Measurements from ENCODE around the gene MUC5B. TPM values are rescaled to one million over a fixed set of nuclear protein-coding genes. Genes with fewer than 3 reads are reported as not detected.

The MUC5B gene
- total RNA-seq, 3 donors from 2014 or later: 2.0 to 6.9 TPM; not detected in 1

- no peaks in the 10 kb centered on the region for H3K36me3 ChIP-seq
- TF ChIP-seq POLR2AphosphoS5 (IDR thresholded peaks at IDR 0.05) (no peak), CTCF (IDR thresholded peaks at IDR 0.05) (no peak), POLR2A (IDR thresholded peaks at IDR 0.05) (no peak)
Observed at GRCh38 chr11:1277936-1278512, 55.2 kb downstream of the MUC5B start.

GRCh38 chr11:1278766-1279673 is 56.2 kb downstream of the MUC5B start:
- H3K4me1 ChIP-seq: no peaks in the 10 kb centered on the region
- H3K36me3 ChIP-seq: no peaks in the 10 kb centered on the region
- intact Hi-C loops (cut with DNase I; ENCODE audit: low total_unique reads): loop anchor here (10.0 kb wide), 1 partner anchor 1816 kb away; no protein-coding TSS in a partner anchor
- no peaks in the 10 kb centered on the region for H3K9me3 ChIP-seq
- H3K27ac ChIP-seq: no peak overlapping the region
- no peak for DNase-seq (ENCODE audit: low spot score in 2 of 2)
- no peak for TF ChIP-seq POLR2AphosphoS5 (IDR thresholded peaks at IDR 0.05)
- TF ChIP-seq POLR2A (IDR thresholded peaks at IDR 0.05): no peak
- no peak for TF ChIP-seq CTCF (IDR thresholded peaks at IDR 0.05)
- no peak overlapping the region for H3K4me3 ChIP-seq
- no peaks in the 10 kb centered on the region for H3K27me3 ChIP-seq

More at GRCh38 chr11:1277936-1278512, 55.2 kb downstream of the MUC5B start:
- intact Hi-C loops (cut with DNase I; ENCODE audit: low total_unique reads): loop anchor here (10.0 kb wide), 1 partner anchor 1817 kb away; no protein-coding TSS in a partner anchor
- Histone ChIP-seq H3K27ac (no peak overlapping the region), H3K4me1 (no peaks in the 10 kb centered on the region), H3K4me3 (no peak overlapping the region), H3K27me3 (no peaks in the 10 kb centered on the region), H3K9me3 (no peaks in the 10 kb centered on the region)
- no peak for DNase-seq (ENCODE audit: low spot score in 2 of 2)

GRCh38 chr11:1279674-1280055 is 56.8 kb downstream of the MUC5B start:
- TF ChIP-seq POLR2A (IDR thresholded peaks at IDR 0.05): no peak
- TF ChIP-seq CTCF (IDR thresholded peaks at IDR 0.05): no peak
- no peak for TF ChIP-seq POLR2AphosphoS5 (IDR thresholded peaks at IDR 0.05)
- Histone ChIP-seq H3K36me3 (no peaks in the 10 kb centered on the region), H3K9me3 (no peaks in the 10 kb centered on the region), H3K4me1 (no peaks in the 10 kb centered on the region), H3K4me3 (no peak overlapping the region), H3K27me3 (no peaks in the 10 kb centered on the region), H3K27ac (no peak overlapping the region)
- intact Hi-C loops (cut with DNase I; ENCODE audit: low total_unique reads): loop anchor here (5.0 to 10.0 kb wide), 2 partner anchors 853 to 1815 kb away; no protein-coding TSS in a partner anchor
- no peak for DNase-seq (ENCODE audit: low spot score in 2 of 2)

- Histone ChIP-seq H3K36me3 (no peaks in the 10 kb centered on the region), H3K9me3 (no peaks in the 10 kb centered on the region), H3K27ac (no peak overlapping the region), H3K4me3 (no peak overlapping the region), H3K4me1 (no peaks in the 10 kb centered on the region), H3K27me3 (no peaks in the 10 kb centered on the region)
- no peak for DNase-seq (ENCODE audit: low spot score in 2 of 2)
- no peak for TF ChIP-seq POLR2A (IDR thresholded peaks at IDR 0.05)
- TF ChIP-seq POLR2AphosphoS5 (IDR thresholded peaks at IDR 0.05): no peak
- no peak for TF ChIP-seq CTCF (IDR thresholded peaks at IDR 0.05)
- intact Hi-C loops (cut with DNase I; ENCODE audit: low total_unique reads): loop anchor here (5.0 kb wide), 1 partner anchor 852 kb away; no protein-coding TSS in a partner anchor
Observed at GRCh38 chr11:1280116-1281035, 57.5 kb downstream of the MUC5B start.
